ENCODE results near the gene VPS52. TPM values are rescaled to one million over a fixed set of nuclear protein-coding genes. Genes with fewer than 3 reads are reported as not detected.
A peak's percentile ranks its signal among the peaks of the same experiment; 100 is the strongest.

Gene VPS52
- polyA plus RNA-seq, 1 donor from 2014 or later, result 29.1 TPM

- Histone ChIP-seq H3K9me3 (ENCODE audit: low read length) (no peaks in the 10 kb centered on the region), H4K20me1 (ENCODE audit: insufficient read depth) (no peaks in the 10 kb centered on the region), H3K79me2 (replicated peaks; ENCODE audit: insufficient read depth, low read length) (peaks cover 19% of the 10 kb centered on the region), H2AFZ (ENCODE audit: low read depth, low read length) (no peak overlapping the region), H3K4me3 (ENCODE audit: low read length) (peak overlapping the region; percentile 22), H3F3A (ENCODE audit: insufficient read depth, low read length, poor library complexity, severe bottlenecking) (no peaks in the 10 kb centered on the region), H3K27me3 (ENCODE audit: insufficient read depth, low read depth, low read length) (no peaks in the 10 kb centered on the region), H3K36me3 (ENCODE audit: insufficient read depth, low read length) (no peaks in the 10 kb centered on the region), H3K27ac (ENCODE audit: low read length) (no peak overlapping the region), H3K9ac (ENCODE audit: low read length) (no peak overlapping the region), H3K9me2 (ENCODE audit: insufficient read depth, low read length) (no peaks in the 10 kb centered on the region), H3K4me2 (ENCODE audit: low read length) (no peak overlapping the region)
- TF ChIP-seq REST (IDR thresholded peaks at IDR 0.05; ENCODE audit: borderline replicate concordance) (no peak), EP300 (conservative IDR thresholded peaks at IDR 0.05; ENCODE audit: poor library complexity, severe bottlenecking) (no peak), CTCF (IDR thresholded peaks at IDR 0.05; ENCODE audit: poor library complexity, severe bottlenecking) (no peak)
These were observed 2.5 kb upstream of the VPS52 start for GRCh38 chr6:33273924-33274902.

GRCh38 chr6:33273129-33273923 is 1.6 kb upstream of the VPS52 start:
- Histone ChIP-seq H3K4me2 (ENCODE audit: low read length) (peak overlapping the region; percentile 97), H3K27ac (ENCODE audit: low read length) (no peak overlapping the region), H3K9me2 (ENCODE audit: insufficient read depth, low read length) (no peaks in the 10 kb centered on the region), H3K9ac (ENCODE audit: low read length) (peak overlapping the region; percentile 86), H3K9me3 (ENCODE audit: low read length) (no peaks in the 10 kb centered on the region), H4K20me1 (ENCODE audit: insufficient read depth) (no peaks in the 10 kb centered on the region), H2AFZ (ENCODE audit: low read depth, low read length) (no peak overlapping the region), H3F3A (ENCODE audit: insufficient read depth, low read length, poor library complexity, severe bottlenecking) (no peaks in the 10 kb centered on the region), H3K79me2 (replicated peaks; ENCODE audit: insufficient read depth, low read length) (peaks cover 19% of the 10 kb centered on the region), H3K4me3 (ENCODE audit: low read length) (peak overlapping the region; percentile 71), H3K36me3 (ENCODE audit: insufficient read depth, low read length) (no peaks in the 10 kb centered on the region), H3K27me3 (ENCODE audit: insufficient read depth, low read depth, low read length) (no peaks in the 10 kb centered on the region)
- TF ChIP-seq SMC3 (conservative IDR thresholded peaks at IDR 0.05; ENCODE audit: poor library complexity), result no peak
- no peak for TF ChIP-seq TAF1 (IDR thresholded peaks at IDR 0.05; ENCODE audit: low read depth)
- TF ChIP-seq MXI1 (conservative IDR thresholded peaks at IDR 0.05; ENCODE audit: poor library complexity, severe bottlenecking), result no peak
- no peak for TF ChIP-seq EP300 (conservative IDR thresholded peaks at IDR 0.05; ENCODE audit: poor library complexity, severe bottlenecking)
- TF ChIP-seq REST (IDR thresholded peaks at IDR 0.05; ENCODE audit: borderline replicate concordance), result no peak
- TF ChIP-seq EZH2 (IDR thresholded peaks at IDR 0.05; ENCODE audit: borderline replicate concordance, insufficient read depth, low read length, poor library complexity, severe bottlenecking), result no peak
- TF ChIP-seq POLR2AphosphoS5 (IDR thresholded peaks at IDR 0.05), result no peak
- TF ChIP-seq RAD21 (conservative IDR thresholded peaks at IDR 0.05), result no peak
- TF ChIP-seq CTCF (IDR thresholded peaks at IDR 0.05; ENCODE audit: poor library complexity, severe bottlenecking), result no peak

Measured in neural cell (in vitro differentiated cells).